ENCODE data around the gene GPR158. TPM values are rescaled to one million over a fixed set of nuclear protein-coding genes. Genes with fewer than 3 reads are reported as not detected.

The GPR158 gene
- total and polyA plus RNA-seq, 2 experiments from 2014 or later = 0.02 to 0.47 TPM

- no peak overlapping the region for H3K4me2 ChIP-seq
- 38% methylated on average over 4 of the region's 4 CpGs for WGBS (ENCODE audit: low lambda C conversion rate, missing lambda C conversion rate)
- no peak overlapping the region for H3K4me3 ChIP-seq
- no peaks in the 10 kb centered on the region for H3K9me2 ChIP-seq (replicated peaks; ENCODE audit: insufficient read depth)
- TF ChIP-seq EZH2 (IDR thresholded peaks at IDR 0.05; ENCODE audit: borderline replicate concordance) (no peak), EZH2phosphoT487 (IDR thresholded peaks at IDR 0.05; ENCODE audit: low read depth, severe bottlenecking, unreplicated experiment) (no peak), CTCF (IDR thresholded peaks at IDR 0.05; ENCODE audit: poor library complexity) (no peak)
- H3K4me1 ChIP-seq (ENCODE audit: insufficient read depth) = no peaks in the 10 kb centered on the region
- no peaks in the 10 kb centered on the region for H3K27me3 ChIP-seq
- H3K27ac ChIP-seq = no peak overlapping the region
- DNase-seq (ENCODE audit: low spot score) = no peak
- H4K20me1 ChIP-seq (ENCODE audit: insufficient read depth, poor library complexity, severe bottlenecking) = no peaks in the 10 kb centered on the region
- no peaks in the 10 kb centered on the region for H3K36me3 ChIP-seq (replicated peaks; ENCODE audit: insufficient read depth, low read depth)
- H3K79me2 ChIP-seq = no peaks in the 10 kb centered on the region
- H2AFZ ChIP-seq = no peak overlapping the region
- no peaks in the 10 kb centered on the region for H3K9me3 ChIP-seq (ENCODE audit: low read depth)
These were observed 122.7 kb downstream of the GPR158 start for GRCh38 chr10:25297466-25297865.

GRCh38 chr10:25300073-25300472, 125.3 kb downstream of the GPR158 start:
- H3K27me3 ChIP-seq = no peaks in the 10 kb centered on the region
- H3K27ac ChIP-seq = no peak overlapping the region
- H3K4me2 ChIP-seq = no peak overlapping the region
- H4K20me1 ChIP-seq (ENCODE audit: insufficient read depth, poor library complexity, severe bottlenecking) = no peaks in the 10 kb centered on the region
- H3K9me2 ChIP-seq (replicated peaks; ENCODE audit: insufficient read depth) = no peaks in the 10 kb centered on the region
- H3K36me3 ChIP-seq (replicated peaks; ENCODE audit: insufficient read depth, low read depth) = no peaks in the 10 kb centered on the region
- no peaks in the 10 kb centered on the region for H3K4me1 ChIP-seq (ENCODE audit: insufficient read depth)
- H2AFZ ChIP-seq = no peak overlapping the region
- WGBS (ENCODE audit: low lambda C conversion rate, missing lambda C conversion rate) = 70% methylated on average over 2 of the region's 2 CpGs
- no peaks in the 10 kb centered on the region for H3K79me2 ChIP-seq
- H3K9me3 ChIP-seq (ENCODE audit: low read depth) = no peaks in the 10 kb centered on the region
- no peak for TF ChIP-seq EZH2 (IDR thresholded peaks at IDR 0.05; ENCODE audit: borderline replicate concordance)
- no peak for DNase-seq (ENCODE audit: low spot score)
- H3K4me3 ChIP-seq = no peak overlapping the region

- no peak overlapping the region for H3K4me2 ChIP-seq
- DNase-seq (ENCODE audit: low spot score) = no peak
- H3K9me3 ChIP-seq (ENCODE audit: low read depth) = no peaks in the 10 kb centered on the region
- no peak overlapping the region for H3K27ac ChIP-seq
- no peaks in the 10 kb centered on the region for H3K79me2 ChIP-seq
- H3K27me3 ChIP-seq = no peaks in the 10 kb centered on the region
- H3K4me1 ChIP-seq (ENCODE audit: insufficient read depth) = no peaks in the 10 kb centered on the region
- no peaks in the 10 kb centered on the region for H3K36me3 ChIP-seq (replicated peaks; ENCODE audit: insufficient read depth, low read depth)
- TF ChIP-seq EZH2 (IDR thresholded peaks at IDR 0.05; ENCODE audit: borderline replicate concordance) (no peak), CTCF (IDR thresholded peaks at IDR 0.05; ENCODE audit: poor library complexity) (no peak), EZH2phosphoT487 (IDR thresholded peaks at IDR 0.05; ENCODE audit: low read depth, severe bottlenecking, unreplicated experiment) (no peak)
- no peaks in the 10 kb centered on the region for H4K20me1 ChIP-seq (ENCODE audit: insufficient read depth, poor library complexity, severe bottlenecking)
- no peaks in the 10 kb centered on the region for H3K9me2 ChIP-seq (replicated peaks; ENCODE audit: insufficient read depth)
- 86% methylated on average over 4 of the region's 4 CpGs for WGBS (ENCODE audit: low lambda C conversion rate, missing lambda C conversion rate)
- H2AFZ ChIP-seq = no peak overlapping the region
- no peak overlapping the region for H3K4me3 ChIP-seq
These were observed 129.8 kb downstream of the GPR158 start for GRCh38 chr10:25304606-25305005.

GRCh38 chr10:25306386-25306785, 131.6 kb downstream of the GPR158 start:
- WGBS (ENCODE audit: low lambda C conversion rate, missing lambda C conversion rate) = 83% methylated on average over 1 of the region's 1 CpG
- TF ChIP-seq EZH2 (IDR thresholded peaks at IDR 0.05; ENCODE audit: borderline replicate concordance) = no peak
- no peak for TF ChIP-seq EZH2phosphoT487 (IDR thresholded peaks at IDR 0.05; ENCODE audit: low read depth, severe bottlenecking, unreplicated experiment)
- TF ChIP-seq CTCF (IDR thresholded peaks at IDR 0.05; ENCODE audit: poor library complexity) = no peak

More at GRCh38 chr10:25306386-25306785, 131.6 kb downstream of the GPR158 start:
- Histone ChIP-seq H3K9me3 (ENCODE audit: low read depth) (no peaks in the 10 kb centered on the region), H3K4me2 (no peak overlapping the region), H3K36me3 (replicated peaks; ENCODE audit: insufficient read depth, low read depth) (no peaks in the 10 kb centered on the region), H3K9me2 (replicated peaks; ENCODE audit: insufficient read depth) (no peaks in the 10 kb centered on the region), H4K20me1 (ENCODE audit: insufficient read depth, poor library complexity, severe bottlenecking) (no peaks in the 10 kb centered on the region), H2AFZ (no peak overlapping the region), H3K79me2 (no peaks in the 10 kb centered on the region), H3K27me3 (no peaks in the 10 kb centered on the region), H3K4me3 (no peak overlapping the region), H3K4me1 (ENCODE audit: insufficient read depth) (no peaks in the 10 kb centered on the region), H3K27ac (no peak overlapping the region)
- no peak for DNase-seq (ENCODE audit: low spot score)

Measured in hepatocyte (in vitro differentiated cells).